AG04450 (cell line): ENCODE measurements around the gene SIRT7. TPM values are rescaled to one million over a fixed set of nuclear protein-coding genes. Genes with fewer than 3 reads are reported as not detected.

Source experiments
- CTCF ChIA-PET: fragments of 300-600, 350-600 bp; formaldehyde crosslinking; extraction: SDS; loops from one replicate; lab custom pipeline; 2022; ENCODE audit warnings: antibody characterized with exemption, inconsistent platforms; lab: Charles Lee
- POLR2A ChIA-PET: fragments of 350-600 bp; formaldehyde crosslinking; extraction: SDS; loops from one replicate; lab custom pipeline; 2021; ENCODE audit warnings: antibody characterized with exemption, inconsistent platforms; lab: Yijun Ruan, JAX
- DNase-seq: peaks from one replicate; pipeline ENCODE4 v3.0.0-alpha.2; 2011; ENCODE audit warnings: low read depth, low spot score
- H3K27ac ChIP-seq: one replicate; pipeline ENCODE4 v1.5.1; 2012; ENCODE audit warnings: low read depth, low read length, control low read depth
- H3K27me3 ChIP-seq: one replicate; pipeline ENCODE4 v1.6.0; 2012; ENCODE audit warnings: low read length; ENCODE audit not compliant: control insufficient read depth, insufficient read depth
- H3K4me3 ChIP-seq: 2 replicates; pipeline ENCODE4 v1.5.1; 2011; ENCODE audit warnings: mild to moderate bottlenecking, low read depth, low read length, control low read depth
- H3K9me3 ChIP-seq: 2 replicates; pipeline ENCODE4 v1.5.1; 2012; ENCODE audit warnings: low read length; ENCODE audit not compliant: control insufficient read depth, insufficient read depth
- polyA plus RNA-seq: library from polyadenylated mRNA; depleted of rRNA; stranded (reverse); fragments of >200 nt; gene quantifications from 2 replicates; pipeline ENCODE4 v1.2.3, GENCODE V29; 2011
- TF ChIP-seq, protein P1 (sequence below): IDR thresholded peaks from 2 replicates; pipeline ENCODE4 v1.5.1; 2011; ENCODE audit warnings: low read depth, low read length, control low read depth, inconsistent platforms

Gene SIRT7
- polyA plus RNA-seq, 1 experiment, result 4.3 TPM

DNA sequence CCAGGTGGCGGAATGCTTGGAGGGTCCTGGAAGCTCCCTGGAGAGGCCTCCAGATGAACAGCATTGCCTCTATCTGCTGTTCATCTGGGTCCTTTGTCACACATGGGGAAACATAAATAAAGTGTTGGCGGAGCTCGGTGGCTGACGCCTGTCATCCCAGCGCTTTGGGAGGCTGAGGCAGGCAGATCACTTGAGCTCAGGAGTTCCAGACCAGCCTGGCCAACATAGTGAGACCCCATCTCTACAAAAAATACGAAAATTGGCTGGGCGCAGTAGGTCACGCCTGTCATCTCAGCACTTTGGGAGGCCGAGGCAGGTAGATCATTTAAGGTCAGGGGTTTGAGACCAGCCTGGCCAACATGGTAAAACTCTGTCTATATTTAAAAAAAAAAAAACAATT is 26.9 kb upstream of the SIRT7 start:
- Histone ChIP-seq H3K27me3 (peaks cover 12% of the 10 kb centered on the region), H3K27ac (no peak overlapping the region), H3K4me3 (no peak overlapping the region), H3K9me3 (peaks cover 4% of the 10 kb centered on the region; the same call in 1 of the 2 replicates)
- POLR2A ChIA-PET, result interaction anchor here (0.6 kb wide), 1 partner anchor 8 kb away, joined by 3 read pairs; no protein-coding TSS in a partner anchor
- CTCF ChIA-PET, result interaction anchor here (1.9 kb wide), 1 partner anchor 15 kb away, joined by 9 read pairs; no protein-coding TSS in a partner anchor
- DNase-seq, result no peak
- TF ChIP-seq, protein P1, sequence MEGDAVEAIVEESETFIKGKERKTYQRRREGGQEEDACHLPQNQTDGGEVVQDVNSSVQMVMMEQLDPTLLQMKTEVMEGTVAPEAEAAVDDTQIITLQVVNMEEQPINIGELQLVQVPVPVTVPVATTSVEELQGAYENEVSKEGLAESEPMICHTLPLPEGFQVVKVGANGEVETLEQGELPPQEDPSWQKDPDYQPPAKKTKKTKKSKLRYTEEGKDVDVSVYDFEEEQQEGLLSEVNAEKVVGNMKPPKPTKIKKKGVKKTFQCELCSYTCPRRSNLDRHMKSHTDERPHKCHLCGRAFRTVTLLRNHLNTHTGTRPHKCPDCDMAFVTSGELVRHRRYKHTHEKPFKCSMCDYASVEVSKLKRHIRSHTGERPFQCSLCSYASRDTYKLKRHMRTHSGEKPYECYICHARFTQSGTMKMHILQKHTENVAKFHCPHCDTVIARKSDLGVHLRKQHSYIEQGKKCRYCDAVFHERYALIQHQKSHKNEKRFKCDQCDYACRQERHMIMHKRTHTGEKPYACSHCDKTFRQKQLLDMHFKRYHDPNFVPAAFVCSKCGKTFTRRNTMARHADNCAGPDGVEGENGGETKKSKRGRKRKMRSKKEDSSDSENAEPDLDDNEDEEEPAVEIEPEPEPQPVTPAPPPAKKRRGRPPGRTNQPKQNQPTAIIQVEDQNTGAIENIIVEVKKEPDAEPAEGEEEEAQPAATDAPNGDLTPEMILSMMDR, result no peak

DNA sequence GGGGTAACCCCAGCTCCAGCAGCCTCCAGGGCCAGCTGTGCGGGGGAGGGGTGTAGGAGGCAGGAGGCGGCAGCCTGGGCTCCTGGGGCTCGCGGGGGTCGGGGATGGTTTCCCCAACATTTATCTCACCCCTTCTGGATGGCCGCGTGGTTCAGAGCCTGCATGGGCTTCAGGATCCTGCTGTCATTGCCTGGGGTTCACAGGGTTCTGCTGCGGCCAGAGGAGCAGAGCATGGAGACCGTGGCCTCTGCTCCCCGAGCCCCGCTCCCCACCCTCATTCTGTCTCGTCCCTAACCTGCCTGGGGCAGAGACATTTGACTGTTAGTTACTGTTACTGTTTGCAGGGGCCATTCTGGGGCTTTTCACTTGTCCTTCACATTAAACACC is 24.2 kb upstream of the SIRT7 start:
- Histone ChIP-seq H3K27me3 (peaks cover 12% of the 10 kb centered on the region), H3K27ac (no peak overlapping the region), H3K4me3 (no peak overlapping the region), H3K9me3 (peaks cover 4% of the 10 kb centered on the region; the same call in 1 of the 2 replicates)
- no peak for DNase-seq
- TF ChIP-seq, protein P1, result no peak
- CTCF ChIA-PET, result no interaction called here
- POLR2A ChIA-PET, result no interaction called here

DNA sequence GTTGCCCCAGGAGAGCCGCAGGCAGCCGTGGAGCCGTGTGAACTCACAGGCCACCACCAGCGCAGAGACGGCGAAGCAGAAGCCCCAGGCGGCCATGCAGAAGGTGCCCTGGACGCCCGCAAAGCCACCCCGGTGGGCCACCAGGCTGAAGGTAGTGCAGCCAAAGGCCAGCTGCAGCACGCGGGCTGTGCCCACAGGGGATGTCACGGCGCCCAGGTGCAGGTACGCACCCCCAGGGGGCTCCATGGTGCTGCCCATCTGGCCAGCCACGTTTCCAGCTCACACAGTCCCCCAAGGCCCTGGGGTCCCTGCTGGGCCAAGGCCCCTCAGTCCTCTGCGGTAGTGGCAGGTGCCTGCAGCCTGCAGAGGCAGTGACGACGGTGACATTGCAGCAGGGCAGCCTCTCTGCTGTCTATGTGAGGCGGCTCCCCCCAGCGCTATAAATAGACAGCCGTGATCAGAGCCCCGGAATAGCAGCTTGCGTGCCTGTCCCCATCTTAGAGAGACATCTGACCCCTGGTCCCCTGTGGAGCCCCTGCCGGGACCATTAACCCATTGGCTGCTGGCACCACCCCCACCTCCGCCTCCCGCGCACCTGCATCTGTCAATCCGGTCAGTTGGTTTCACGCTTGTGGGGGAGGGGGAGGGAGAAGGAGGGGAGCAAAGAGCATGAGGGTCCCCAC is 23.6 kb upstream of the SIRT7 start:
- TF ChIP-seq, protein P1, result no peak
- ChIA-PET POLR2A (no interaction called here), CTCF (no interaction called here)
- H3K9me3 ChIP-seq, result peaks cover 4% of the 10 kb centered on the region; the same call in 1 of the 2 replicates
- no peak overlapping the region for H3K27ac ChIP-seq
- H3K4me3 ChIP-seq, result no peak overlapping the region
- no peak for DNase-seq
- peaks cover 10% of the 10 kb centered on the region for H3K27me3 ChIP-seq

DNA sequence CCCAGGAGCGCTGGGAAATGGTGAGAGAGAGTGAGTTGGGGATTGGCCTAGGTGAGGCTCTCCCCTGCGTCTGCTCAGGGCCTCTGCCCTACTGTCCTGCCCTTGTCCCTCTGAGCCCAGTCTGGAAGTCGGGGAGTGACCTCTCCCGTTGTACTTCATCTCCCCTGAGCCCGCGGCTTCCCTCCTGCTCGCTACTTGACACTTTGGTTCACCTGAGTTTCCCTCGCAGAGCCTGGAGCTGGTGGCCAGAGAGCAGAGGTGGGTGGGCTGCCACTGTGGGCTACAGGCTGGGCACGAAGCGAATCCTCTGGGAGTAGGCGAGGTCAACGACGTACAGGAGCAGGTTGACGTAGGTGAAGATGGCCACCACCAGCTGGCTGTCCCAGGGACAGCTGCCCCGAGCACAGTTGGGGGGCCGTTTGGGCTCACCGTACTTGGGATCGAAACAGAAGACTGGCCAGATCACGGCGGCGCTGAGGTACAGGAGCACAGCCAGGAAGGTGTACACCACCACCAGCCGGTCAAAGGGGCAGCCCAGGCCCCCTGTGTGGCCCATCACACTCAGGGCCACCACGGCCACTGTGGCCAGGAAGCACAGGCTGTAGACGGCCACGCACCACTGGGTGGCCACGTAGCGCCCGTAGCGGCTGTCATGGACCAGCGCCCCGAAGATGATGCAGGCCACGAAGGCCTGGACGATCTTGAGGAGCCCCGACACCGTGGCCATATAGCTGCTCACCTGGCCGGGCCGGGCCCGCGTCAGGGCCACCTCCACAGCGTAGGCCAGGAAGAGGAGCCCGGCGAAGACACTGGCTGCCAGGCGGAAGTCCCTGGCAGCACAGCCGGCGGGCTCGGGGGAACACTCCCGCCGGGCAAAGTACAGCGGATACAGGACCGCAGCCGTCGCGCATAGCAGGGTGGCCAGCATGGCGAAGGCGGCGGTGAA is 22.8 kb upstream of the SIRT7 start:
- peaks cover 10% of the 10 kb centered on the region for H3K27me3 ChIP-seq
- H3K27ac ChIP-seq, result no peak overlapping the region
- ChIA-PET POLR2A (no interaction called here), CTCF (interaction anchor here (1.2 kb wide), 1 partner anchor 18 kb away, joined by 3 read pairs; no protein-coding TSS in a partner anchor)
- peaks cover 4% of the 10 kb centered on the region; the same call in 1 of the 2 replicates for H3K9me3 ChIP-seq
- H3K4me3 ChIP-seq, result no peak overlapping the region
- no peak for DNase-seq
- TF ChIP-seq, protein P1, result no peak
